ENCODE results near the gene OBSCN.

GRCh38 chr1:228264090-228264829 lies 56.4 kb downstream of the OBSCN start:
- TF ChIP-seq CTCF (conservative IDR thresholded peaks at IDR 0.05 in 1 of 2, IDR thresholded peaks at IDR 0.05 in 1 of 2; ENCODE audit: extremely low read depth in 1 of 2, insufficient read depth in 1 of 2, low read depth in 1 of 2, low read length in 2 of 2) (no peak), EZH2 (IDR thresholded peaks at IDR 0.05; ENCODE audit: borderline replicate concordance, low read length) (no peak)

Measured in mammary epithelial cell (primary cell).